WERI-Rb-1 (cell line): Measurements from ENCODE around the gene CBLN3.

Experiments
- DNase-seq: peaks from one replicate; pipeline ENCODE4 v3.0.0-alpha.2; 2020
- H3K27ac ChIP-seq: fragments of 250-450 bp; sonication (Bioruptor Pico); 2 replicates; pipeline ENCODE4 v1.5.1; 2020; ENCODE audit warnings: mild to moderate bottlenecking, moderate library complexity
- H3K27me3 ChIP-seq: fragments of 250-450 bp; sonication (Bioruptor Pico); 2 replicates; pipeline ENCODE4 v1.5.1; 2021; ENCODE audit warnings: mild to moderate bottlenecking, low read depth, moderate library complexity; ENCODE audit not compliant: insufficient read depth, severe bottlenecking
- H3K36me3 ChIP-seq: fragments of 250-450 bp; sonication (Bioruptor Pico); 2 replicates; pipeline ENCODE4 v1.5.1; 2020; ENCODE audit warnings: mild to moderate bottlenecking, moderate library complexity
- H3K4me3 ChIP-seq: 2 replicates; pipeline ENCODE4 v1.5.1; 2011; ENCODE audit warnings: low read depth, mild to moderate bottlenecking, control low read depth, low read length
- H3K9me3 ChIP-seq: fragments of 250-450 bp; sonication (Bioruptor Pico); 2 replicates; pipeline ENCODE4 v1.5.1; 2021; ENCODE audit warnings: mild to moderate bottlenecking, moderate library complexity; ENCODE audit not compliant: severe bottlenecking
- CTCF ChIP-seq: IDR thresholded peaks from 2 replicates; pipeline ENCODE4 v1.5.1; 2011; ENCODE audit warnings: low read depth, mild to moderate bottlenecking, control low read depth, inconsistent platforms, low read length

Gene CBLN3

GRCh38 chr14:24409956-24410355, 19.5 kb downstream of the CBLN3 start:
- no peaks in the 10 kb centered on the region for H3K9me3 ChIP-seq
- TF ChIP-seq CTCF, result no peak

GRCh38 chr14:24409192-24409591, 20.3 kb downstream of the CBLN3 start:
- TF ChIP-seq CTCF, result no peak
- Histone ChIP-seq H3K27ac (no peak overlapping the region), H3K4me3 (no peak overlapping the region), H3K36me3 (peaks cover 30% of the 10 kb centered on the region), H3K27me3 (no peaks in the 10 kb centered on the region), H3K9me3 (no peaks in the 10 kb centered on the region)
- DNase-seq, result no peak

More at GRCh38 chr14:24409956-24410355, 19.5 kb downstream of the CBLN3 start:
- no peak overlapping the region for H3K4me3 ChIP-seq
- no peak for DNase-seq
- no peak overlapping the region for H3K27ac ChIP-seq
- H3K27me3 ChIP-seq, result no peaks in the 10 kb centered on the region
- peaks cover 34% of the 10 kb centered on the region for H3K36me3 ChIP-seq

- no peak overlapping the region for H3K27ac ChIP-seq
- no peaks in the 10 kb centered on the region for H3K9me3 ChIP-seq
- no peaks in the 10 kb centered on the region for H3K27me3 ChIP-seq
- no peak overlapping the region for H3K4me3 ChIP-seq
- no peak for TF ChIP-seq CTCF
- no peak for DNase-seq
- H3K36me3 ChIP-seq, result peaks cover 27% of the 10 kb centered on the region
Measured at GRCh38 chr14:24408764-24409163, 20.7 kb downstream of the CBLN3 start.

- Histone ChIP-seq H3K36me3 (peaks cover 23% of the 10 kb centered on the region), H3K27ac (no peak overlapping the region), H3K4me3 (no peak overlapping the region), H3K9me3 (no peaks in the 10 kb centered on the region), H3K27me3 (no peaks in the 10 kb centered on the region)
- DNase-seq, result no peak
- TF ChIP-seq CTCF, result no peak
Measured at GRCh38 chr14:24407608-24408325, 21.7 kb downstream of the CBLN3 start.

GRCh38 chr14:24406416-24406815, 23.1 kb downstream of the CBLN3 start:
- DNase-seq, result no peak
- Histone ChIP-seq H3K9me3 (no peaks in the 10 kb centered on the region), H3K27me3 (no peaks in the 10 kb centered on the region), H3K4me3 (no peak overlapping the region), H3K36me3 (peaks cover 17% of the 10 kb centered on the region), H3K27ac (no peak overlapping the region)
- no peak for TF ChIP-seq CTCF

GRCh38 chr14:24404814-24405213, 24.7 kb downstream of the CBLN3 start:
- TF ChIP-seq CTCF, result no peak
- peaks cover 14% of the 10 kb centered on the region for H3K36me3 ChIP-seq
- no peak overlapping the region for H3K4me3 ChIP-seq
- DNase-seq, result no peak
- H3K27me3 ChIP-seq, result no peaks in the 10 kb centered on the region
- no peaks in the 10 kb centered on the region for H3K9me3 ChIP-seq
- no peak overlapping the region for H3K27ac ChIP-seq
